ENCODE data around the gene RIMS3.
"Not testable (repeated sequence)": the region's sequence is repeated elsewhere in the genome, so short reads cannot be mapped to it uniquely, and the experiment has no call there.

The RIMS3 gene

GRCh38 chr1:40665335-40666171 is at the start of gene RIMS3:
Gene RIMS3 (minus strand): TSS chr1:40665682. CDS start chr1:40641925, 23,757 bp downstream.
- peak; percentile 73 for DNase-seq

- DNase-seq, result no peak
Observed at GRCh38 chr1:40712997-40713396, 47.5 kb upstream of the RIMS3 start.

DNA sequence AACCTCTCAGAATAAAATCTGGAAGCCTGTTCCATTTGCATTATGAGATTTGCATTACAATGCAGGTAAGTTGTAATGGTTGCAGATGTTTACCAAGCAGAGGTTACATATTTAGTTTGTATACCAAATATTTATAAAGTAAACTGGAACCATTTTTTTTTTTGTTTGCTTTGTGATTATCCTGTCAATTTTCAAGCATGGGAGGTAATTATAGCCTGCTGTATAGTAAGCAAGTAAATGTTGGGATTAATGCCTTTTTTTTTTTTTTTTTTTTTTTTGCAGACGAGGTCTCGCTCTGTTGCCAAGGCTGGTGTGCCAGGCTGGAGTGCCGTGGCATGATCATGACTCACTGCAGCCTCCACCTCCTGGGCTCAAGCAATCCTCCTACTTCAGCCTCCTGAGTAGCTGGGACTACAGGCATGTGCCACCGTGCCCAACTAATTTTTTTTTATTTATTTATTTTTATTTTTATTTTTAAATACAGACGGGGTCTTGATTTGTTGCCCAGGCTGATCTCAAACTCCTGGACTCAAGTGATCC is 47.0 kb upstream of the RIMS3 start:
- peak; percentile 66 for DNase-seq

DNA sequence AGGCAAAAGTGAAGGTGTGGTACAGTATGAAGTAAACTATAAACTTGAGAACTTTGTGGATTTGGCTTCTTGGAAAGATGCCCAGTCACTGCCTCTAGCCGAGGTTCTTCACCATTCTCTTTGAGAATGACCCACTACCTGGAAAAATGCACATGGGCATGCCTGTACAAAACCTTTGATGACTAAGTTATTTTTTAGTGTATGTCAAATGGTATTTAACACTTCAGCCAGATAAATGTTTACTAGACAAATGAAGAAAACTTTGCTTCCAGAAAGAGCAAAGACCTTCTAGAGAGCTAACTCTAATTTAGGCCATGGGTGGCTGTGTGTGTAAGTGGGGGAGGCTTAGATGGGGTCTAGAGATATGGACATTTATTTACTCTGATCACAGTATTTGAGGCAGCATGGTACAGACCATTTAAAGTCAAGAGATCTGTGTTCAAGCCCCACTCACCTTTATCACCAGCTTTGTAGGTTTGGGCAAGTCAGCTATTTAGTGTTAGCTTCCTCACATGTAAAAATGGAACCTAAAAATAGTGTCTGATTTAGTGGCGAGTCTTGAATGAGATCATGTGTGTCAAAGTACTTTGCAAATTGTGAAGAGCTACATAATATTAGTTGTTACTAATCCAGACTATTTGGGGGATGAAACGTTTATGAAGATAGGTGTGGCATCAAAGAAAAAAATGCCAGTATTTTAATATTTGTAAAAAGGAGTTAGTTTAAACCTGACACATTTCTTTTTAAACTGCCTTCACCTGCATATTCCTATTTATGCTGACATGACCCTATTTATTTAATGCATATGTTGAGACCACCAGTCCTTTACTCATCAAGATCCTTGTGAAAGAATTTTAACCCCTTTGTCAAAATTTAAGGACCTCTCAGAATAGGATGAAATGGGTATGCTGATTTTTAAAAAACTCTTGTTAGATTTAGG is 46.3 kb upstream of the RIMS3 start:
- peak; percentile 51 for DNase-seq

DNA sequence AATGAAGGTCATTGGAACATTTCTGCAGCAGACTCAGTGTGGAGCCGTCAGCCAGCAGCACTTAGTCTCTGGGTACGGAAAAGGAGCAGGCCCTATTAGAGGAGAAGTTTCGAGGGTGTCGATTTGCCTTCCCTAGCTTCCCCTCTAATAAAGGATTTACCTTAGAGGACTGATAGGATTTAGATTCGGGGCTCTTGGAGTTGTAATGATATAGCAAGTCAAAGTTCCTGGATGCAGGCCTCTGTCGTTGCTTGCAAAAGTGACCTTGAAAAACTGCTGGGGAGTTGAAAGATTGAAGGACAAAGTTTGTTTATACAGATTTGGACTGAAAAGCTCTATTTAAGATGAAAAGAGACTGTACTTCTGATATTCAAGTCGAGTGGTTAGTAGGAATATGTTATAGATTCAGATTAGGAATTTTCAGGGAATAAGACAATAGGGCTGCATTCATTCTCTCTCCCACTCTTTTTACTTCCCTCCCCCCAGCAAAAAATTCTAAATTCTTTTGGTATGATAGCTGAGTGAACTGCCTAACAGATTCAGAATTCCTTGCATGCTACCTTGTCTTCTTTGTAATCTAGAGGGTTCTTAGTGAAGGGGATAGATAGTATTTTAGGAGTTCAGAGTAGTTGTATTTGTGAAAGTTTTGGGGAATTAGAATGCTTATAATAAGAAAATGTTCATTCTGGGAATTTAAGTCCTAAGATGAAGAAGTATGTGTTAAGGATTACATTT is 45.3 kb upstream of the RIMS3 start:
- DNase-seq, result no peak

- DNase-seq, result no peak
Observed at GRCh38 chr1:40709802-40710278, 44.4 kb upstream of the RIMS3 start.

DNA sequence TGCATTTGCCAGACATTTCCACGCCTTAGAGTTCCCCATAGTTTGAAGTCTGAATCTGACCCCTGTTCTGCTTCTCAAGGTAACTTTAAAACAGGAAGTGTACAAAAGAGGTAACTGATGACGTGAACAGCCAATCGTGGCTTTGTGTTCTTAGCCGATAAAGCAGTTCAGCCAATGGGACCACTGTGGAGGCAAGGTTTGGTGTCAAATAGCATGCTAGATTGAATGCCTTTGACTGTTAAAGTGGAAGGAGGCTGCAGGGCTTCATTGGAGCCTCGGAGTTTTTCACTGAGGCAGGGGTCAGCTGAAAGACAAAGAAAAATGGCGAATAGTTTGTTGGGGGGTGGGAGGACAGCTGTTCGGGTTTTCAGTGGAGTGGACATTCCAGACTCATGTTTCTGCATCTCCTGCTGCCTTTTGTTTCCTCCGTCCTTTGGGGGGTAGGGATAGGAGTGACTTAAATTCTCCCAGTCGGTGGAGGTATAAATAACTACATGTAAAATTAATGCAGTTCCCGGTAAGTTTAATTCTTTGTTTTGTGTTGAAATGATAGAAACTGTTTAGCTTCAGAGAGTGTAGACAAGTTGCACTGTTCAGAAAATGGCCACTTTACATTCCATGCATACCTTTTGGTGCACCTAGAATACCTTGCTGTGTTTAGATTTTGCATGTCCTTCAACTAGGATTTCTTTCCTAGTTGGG is 43.8 kb upstream of the RIMS3 start:
- DNase-seq, result no peak

GRCh38 chr1:40708750-40709099 is 43.2 kb upstream of the RIMS3 start:
- DNase-seq, result no peak

DNA sequence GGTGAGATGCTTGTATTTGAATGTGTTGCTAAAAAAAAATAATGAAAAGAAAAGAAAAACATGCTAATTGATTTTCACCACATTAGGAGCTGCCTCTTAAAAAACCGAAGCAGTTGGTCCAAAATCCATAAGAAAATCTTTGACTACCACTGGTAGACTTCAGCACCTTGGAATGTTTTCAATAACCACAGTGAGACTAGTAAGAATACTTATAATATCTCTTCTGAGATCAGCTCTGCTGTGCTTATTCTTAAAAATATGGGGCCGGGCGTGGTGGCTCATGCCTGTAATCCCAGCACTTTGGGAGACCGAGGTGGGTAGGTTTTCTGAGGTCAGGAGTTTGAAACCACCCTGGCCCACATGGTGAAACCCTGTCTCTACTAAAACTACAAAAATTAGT is 41.1 kb upstream of the RIMS3 start:
- DNase-seq, result no peak

GRCh38 chr1:40704817-40705733 is 39.6 kb upstream of the RIMS3 start:
- no peak for DNase-seq

DNA sequence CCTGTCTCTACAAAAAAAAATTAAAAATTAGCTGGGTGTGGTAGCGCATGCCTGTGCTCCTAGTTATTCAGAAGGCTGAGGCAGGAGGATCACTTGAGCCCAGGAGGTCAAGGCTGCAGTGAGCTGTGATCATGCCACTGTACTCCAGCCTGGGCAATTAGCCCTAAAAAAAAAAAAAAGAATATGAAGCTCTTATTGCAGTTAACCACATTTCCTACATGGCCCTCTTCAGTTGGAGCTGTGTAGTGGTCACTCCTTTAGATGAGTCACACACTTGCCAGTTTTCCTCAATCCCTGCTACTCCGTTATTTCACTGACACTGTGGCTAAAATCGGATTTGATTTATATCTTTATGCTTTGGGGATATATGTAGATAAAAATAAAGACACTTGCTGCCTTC is 37.8 kb upstream of the RIMS3 start:
- no peak for DNase-seq

GRCh38 chr1:40702810-40703209 is 37.3 kb upstream of the RIMS3 start:
- DNase-seq, result not testable (repeated sequence)

DNA sequence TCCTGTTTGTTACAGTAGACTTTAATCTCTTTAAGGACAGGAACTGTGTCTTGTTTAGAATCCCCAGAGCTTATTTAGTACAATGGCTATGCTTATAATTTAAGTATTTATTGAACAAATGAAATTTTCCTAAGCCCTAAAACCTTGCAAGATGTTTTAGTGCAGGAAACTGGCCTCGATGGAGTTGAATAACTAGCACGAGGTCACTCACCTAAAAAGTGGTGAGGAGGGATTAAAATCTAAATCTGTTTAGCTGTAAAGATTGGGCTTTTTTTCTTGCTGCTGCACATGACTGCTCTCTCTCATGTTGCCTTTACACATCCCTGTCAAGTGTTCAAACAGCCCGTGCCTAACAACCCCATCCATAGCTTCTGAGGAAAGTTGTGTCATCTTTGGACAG is 36.2 kb upstream of the RIMS3 start:
- DNase-seq, result no peak

- DNase-seq, result no peak
Observed at GRCh38 chr1:40699787-40700186, 34.3 kb upstream of the RIMS3 start.

DNA sequence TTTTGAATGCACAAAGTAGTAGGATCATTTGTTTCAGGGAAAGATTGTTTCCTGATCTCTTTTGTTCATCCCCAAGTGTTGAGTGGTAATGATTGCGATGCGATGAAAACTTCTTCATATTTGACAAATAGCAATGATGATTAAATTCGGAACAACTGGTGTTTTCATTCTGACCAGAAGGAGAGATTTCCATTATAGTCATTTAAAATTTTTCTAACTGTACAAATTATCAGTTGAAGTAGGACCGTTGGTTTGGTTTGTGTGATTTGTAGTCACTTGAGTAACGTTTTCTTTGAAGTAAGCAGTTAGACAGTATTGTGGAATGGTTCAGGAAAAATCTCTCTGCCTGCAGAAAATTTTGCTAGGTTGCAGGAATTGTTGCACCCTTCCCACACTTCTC is 32.0 kb upstream of the RIMS3 start:
- DNase-seq, result no peak

GRCh38 chr1:40696294-40696693 is 30.8 kb upstream of the RIMS3 start:
- DNase-seq, result no peak

- no peak for DNase-seq
Observed at GRCh38 chr1:40694353-40694874, 28.9 kb upstream of the RIMS3 start.

DNA sequence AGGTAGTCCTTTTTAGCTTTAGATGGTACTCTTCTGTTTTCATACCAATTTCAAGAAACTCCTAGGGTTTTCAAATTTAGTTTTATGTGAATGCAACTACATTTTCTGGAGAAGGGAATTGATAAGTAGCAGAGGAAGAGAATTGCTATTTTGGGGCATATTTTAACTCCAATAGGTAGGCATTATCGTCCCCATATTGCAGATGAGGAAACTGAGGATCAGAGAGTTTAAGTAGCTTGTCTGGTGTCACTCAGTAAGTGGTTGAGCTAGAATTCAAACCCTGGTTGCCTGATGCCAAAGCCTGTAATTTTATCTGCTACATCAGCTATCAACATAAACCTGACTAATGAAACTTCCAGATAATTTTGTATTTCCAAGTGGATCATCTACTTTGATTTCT is 27.9 kb upstream of the RIMS3 start:
- no peak for DNase-seq

- DNase-seq, result no peak
Observed at GRCh38 chr1:40692429-40692895, 27.0 kb upstream of the RIMS3 start.

Data from NCI-H345 (cell line).